Posterior cingulate gyrus (tissue), 11 donors: ENCODE data around the gene SLC26A2.
A peak's percentile ranks its signal among the peaks of the same experiment; 100 is the strongest.

Experiments
- DNase-seq, 10 donors: peaks; one replicate each; pipeline versions ENCODE4 v3.0.0 to v3.0.0-alpha.2; 2020 to 2021; ENCODE audit warnings: mixed read lengths in 3 of 10
- intact Hi-C: fragments of 100-400 bp; cut with DNase I; formaldehyde crosslinking; loops from one replicate; pipeline ENCODE4 v1.15.1; 2023

Gene SLC26A2

DNA sequence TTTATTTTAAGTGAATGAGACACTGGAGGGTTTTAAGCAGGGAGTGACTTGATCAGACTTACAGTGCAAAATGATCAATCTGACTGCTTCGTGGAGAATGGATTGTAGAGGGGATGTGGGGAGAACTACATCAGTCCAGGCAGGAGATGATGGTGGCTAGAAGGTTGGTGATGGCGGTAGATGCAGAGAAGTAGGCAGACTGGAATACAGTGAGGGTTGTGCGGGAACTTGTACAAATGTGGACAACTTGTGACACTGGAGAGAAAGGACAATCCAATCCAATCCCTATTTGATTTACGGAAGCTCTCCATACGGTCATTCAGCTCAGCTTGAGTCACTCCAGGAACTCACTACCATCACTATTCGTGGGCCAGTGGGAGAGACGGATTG lies 39.3 kb downstream of the SLC26A2 start:
- intact Hi-C loops, result loop anchor here (5.0 kb wide), 1 partner anchor 38 kb away; the partner anchor contains the start of gene SLC26A2

DNA sequence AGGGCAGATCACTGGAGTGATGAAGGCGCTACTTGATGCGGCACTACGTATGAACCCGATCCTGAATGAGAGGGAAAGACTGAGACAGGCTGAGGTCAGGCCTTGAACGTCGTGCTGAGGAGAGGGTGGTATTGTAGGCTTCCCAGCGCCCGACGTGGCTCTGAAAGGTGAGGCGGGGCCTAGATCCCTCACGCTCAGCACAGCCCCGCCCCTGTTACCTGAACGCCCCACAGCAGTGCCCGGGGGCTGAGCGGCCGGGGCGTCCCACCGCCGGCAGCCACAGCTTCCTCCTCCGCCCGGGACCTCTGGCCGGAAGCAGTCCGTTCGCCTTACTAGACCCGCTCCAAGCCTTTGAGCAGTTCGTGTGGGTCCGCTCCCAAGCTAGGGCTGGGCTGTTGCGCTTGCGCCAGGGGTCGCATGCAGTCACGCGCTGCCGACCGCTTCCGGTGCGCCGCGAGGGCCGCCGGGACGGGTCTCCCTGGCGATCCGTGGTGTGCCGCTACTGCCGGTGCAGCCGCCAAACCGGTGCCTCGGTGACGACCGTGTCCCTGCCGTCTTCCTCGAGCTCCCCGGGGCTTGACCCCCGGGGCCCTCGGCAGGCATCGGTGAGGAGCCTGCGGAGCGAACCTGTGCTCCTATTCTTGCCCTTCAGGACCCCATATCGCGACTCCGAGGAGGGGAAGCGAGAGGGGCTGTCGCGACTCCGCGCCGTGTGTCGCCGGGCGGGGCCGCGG lies 39.9 kb downstream of the SLC26A2 start, which contains the start of the genes HMGXB3 and TIGD6:
HMGXB3 (plus strand) TSS at position 484 of the 734 bp plus-strand sequence. CDS start 4,114 bp downstream, outside the sequence.
TIGD6 (minus strand) TSS at position 399 of the 734 bp plus-strand sequence. CDS start 4,306 bp downstream, outside the sequence.
- intact Hi-C loops, result loop anchor here (5.0 kb wide), 1 partner anchor 38 kb away; the partner anchor contains the start of gene SLC26A2
- DNase-seq, result peak; percentile 90 to 99 (median 92)

More for the DNA sequence above, 39.3 kb downstream of the SLC26A2 start:
- no peak for DNase-seq

DNA sequence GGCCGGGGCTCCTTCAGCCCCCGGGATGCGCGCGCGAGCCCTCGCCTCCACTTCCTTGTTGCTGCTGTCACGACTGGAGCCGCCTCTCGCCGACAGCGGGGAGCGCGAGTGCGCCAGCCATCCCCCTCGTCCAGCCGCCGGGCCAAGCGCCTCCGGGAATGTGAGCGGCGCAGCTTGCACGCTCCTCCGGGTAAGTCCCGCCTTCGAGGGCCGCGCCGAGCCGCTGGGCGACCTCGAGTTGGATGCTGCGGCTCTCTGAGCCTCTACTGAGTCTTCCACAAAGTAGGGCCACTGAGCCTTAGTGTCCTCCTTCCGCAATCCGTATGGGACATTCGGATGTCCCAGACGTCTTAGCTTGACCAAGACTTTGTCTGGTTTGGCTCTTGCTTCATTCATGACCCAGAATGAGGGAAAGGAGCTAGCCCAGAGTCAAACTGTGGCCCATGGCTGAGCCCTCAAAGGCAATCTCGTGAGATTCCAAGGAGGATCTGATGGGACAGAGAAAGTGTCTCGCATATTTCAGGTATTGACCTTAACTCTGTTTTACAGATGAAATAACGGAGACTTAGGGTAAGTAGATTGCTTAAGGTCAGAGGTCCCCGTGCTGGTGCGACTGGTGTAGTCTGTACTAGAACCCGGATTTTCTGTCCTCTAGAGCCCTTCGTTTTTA lies 40.6 kb downstream of the SLC26A2 start:
- intact Hi-C loops, result loop anchor here (5.0 kb wide), 1 partner anchor 39 kb away; the partner anchor contains the start of gene SLC26A2
- DNase-seq, result peak in 9 of 10 donors; percentile 20 to 90 (median 35)

DNA sequence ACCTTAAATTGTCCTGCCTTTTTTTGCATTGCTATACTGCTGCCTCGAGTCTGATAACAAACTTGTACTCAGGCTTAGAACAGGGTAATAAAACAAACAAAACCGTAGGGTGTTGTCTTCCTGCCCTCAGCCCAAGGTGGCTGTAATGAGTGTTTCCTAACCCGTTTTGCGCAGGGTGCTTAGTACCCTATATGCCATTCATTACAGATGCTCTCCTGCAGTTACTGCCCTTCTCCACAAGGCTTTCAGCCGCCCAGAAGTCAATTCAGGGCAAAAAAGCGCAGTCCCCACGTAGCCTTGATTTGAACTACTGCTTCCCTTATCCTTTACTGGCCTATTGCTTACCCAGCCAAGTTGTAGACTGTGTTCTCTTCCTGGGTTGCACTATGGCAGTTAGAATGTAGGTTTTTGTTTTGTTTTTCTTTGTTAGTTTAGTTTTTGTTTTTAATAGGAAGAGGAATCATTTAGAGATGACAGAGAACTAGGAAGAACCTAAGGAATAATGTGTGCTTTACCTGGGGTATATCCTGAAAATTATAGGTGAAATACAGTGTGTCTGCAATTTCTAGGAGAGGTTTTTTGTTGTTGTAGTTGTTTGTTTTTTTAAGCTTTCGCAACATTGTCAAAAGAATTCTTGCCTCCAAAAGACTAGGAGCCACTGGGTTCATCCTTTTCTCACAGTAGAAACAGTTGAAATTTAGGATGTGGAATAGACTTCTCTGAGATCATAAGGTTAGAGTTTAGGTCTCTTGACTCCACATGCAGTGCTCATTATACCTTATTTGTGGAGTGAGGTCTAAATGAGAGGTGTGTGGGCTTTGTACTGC lies 41.3 kb downstream of the SLC26A2 start:
- peak in 1 of 10 donors; percentile 8 for DNase-seq
- intact Hi-C loops, result loop anchor here (5.0 kb wide), 1 partner anchor 40 kb away; the partner anchor contains the start of gene SLC26A2

DNA sequence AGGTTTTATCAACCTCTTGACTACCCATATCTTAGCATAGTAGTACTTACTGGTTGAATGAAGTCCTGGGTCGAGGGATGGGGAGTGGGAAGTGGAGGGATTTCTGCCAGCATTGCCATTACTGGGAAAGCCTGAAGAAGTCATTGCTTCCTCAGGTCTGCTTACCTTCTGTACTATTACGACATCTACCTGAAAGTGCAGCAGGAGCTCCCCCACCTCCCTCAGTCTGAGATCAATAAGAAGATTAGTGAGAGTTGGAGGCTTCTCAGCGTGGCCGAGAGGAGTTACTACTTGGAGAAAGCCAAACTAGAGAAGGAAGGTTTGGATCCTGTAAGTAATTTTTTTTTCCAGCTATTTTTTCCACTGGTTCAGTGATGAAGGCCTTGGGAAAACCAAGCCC lies 45.8 kb downstream of the SLC26A2 start:
- intact Hi-C loops, result no loop called here

DNA sequence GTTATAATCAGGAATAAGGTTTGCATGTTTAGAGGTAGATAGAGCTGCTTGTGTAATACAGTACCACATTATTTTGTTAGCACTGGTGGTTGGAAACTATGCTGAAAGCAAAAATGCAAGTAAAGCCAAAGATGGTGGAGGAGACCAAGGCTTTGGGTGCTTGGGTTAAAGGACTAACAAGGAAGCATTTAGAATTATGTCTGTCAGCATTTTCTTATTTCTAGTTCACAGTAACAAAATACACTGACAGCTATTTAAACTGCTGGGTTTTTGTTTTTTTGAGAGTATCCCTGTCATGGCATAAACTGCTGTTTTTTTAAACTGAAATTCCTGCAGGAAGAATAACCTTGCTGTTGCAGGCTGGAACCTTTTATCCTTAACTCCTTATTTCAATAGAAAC lies 46.5 kb downstream of the SLC26A2 start:
- no peak for DNase-seq
- intact Hi-C loops, result no loop called here

More for the DNA sequence above, 45.8 kb downstream of the SLC26A2 start:
- peak in 1 of 10 donors; percentile 6 for DNase-seq

DNA sequence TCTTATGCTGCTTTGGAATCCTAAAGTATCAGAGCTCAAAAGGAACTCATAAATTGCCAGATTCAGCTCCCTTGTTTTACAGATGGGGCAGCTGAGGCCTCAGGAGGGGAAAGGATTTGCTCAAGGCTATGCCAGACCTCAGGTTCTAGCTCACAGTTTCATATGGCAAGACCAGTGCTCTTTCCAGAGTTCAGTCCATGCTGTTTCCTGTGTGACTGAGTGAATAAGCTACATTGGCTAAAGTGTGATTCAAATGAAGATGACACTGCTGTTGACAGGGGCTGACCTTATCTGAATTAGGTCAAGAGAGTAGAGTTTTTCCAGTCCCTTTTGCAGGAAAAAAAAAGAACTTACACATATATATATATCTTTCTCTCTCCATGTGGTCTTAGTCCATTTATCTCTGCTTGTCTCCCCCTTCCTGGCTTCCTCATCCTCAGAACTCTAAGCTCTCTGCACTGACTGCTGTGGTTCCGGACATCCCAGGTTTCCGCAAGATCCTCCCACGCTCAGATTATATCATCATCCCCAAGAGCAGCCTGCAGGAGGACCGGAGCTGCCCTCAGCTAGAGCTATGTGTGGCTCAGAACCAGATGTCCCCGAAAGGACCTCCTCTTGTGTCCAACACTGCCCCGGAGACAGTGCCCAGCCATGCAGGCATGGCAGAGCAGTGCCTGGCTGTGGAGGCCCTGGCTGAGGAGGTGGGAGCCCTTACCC lies 49.3 kb downstream of the SLC26A2 start:
- intact Hi-C loops, result no loop called here
- peak in 1 of 10 donors; percentile 79 for DNase-seq

DNA sequence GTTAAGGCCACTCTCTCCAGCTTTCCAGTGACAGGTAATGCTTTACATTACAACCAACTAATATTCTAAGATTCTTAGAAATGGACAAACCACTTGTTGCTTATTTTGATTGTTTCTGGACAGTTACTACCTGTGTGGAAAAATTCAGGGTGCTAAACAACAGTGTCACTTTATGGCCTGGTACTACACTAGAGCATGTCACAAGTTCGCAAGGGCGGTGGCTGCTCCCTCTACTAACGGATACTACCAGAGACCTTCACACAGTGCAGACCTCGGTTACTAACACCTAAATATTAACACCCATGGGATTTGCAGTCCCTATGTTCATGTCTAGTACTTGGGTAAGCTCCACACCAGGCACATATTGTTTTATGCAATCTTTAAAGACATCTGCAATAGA lies 53.4 kb downstream of the SLC26A2 start:
- DNase-seq, result no peak
- intact Hi-C loops, result no loop called here

DNA sequence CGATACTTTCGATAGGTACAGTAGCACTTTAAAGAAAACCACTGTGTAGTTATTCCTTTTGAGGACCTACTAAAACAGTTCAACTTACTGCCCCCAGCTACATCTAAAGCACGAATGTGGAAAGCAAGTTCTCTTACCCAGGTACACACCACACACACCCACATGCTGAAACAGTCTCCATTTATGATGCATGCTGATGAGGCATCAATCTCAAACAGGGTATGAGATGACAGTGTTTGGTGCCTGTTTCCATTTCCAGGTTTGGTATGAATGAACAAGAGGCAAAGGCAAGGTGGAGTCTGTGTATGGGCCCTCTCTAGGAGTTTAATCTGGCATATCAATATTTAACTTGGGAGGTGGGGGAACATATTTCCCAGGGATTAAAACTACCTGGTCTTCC lies 53.9 kb downstream of the SLC26A2 start:
- intact Hi-C loops, result no loop called here
- DNase-seq, result no peak

DNA sequence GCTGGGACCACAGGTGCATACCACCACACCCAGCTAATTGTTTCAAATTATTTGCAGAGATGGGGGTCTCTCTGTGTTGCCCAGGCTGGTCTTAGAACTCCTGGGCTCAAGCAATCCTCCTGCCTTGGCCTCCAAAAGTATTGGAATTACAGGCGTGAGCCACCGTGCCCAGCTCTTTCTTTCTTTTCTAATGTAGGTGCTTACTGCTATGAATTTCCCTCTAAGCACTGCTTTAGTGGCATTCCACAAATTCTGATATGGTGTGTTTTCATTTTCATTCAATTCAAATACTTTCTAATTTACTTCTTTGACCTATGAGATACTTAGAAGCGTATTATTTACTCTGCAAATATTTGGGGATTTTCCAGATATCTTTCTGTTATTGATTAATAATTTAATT lies 54.9 kb downstream of the SLC26A2 start:
- intact Hi-C loops, result no loop called here
- DNase-seq, result no peak

DNA sequence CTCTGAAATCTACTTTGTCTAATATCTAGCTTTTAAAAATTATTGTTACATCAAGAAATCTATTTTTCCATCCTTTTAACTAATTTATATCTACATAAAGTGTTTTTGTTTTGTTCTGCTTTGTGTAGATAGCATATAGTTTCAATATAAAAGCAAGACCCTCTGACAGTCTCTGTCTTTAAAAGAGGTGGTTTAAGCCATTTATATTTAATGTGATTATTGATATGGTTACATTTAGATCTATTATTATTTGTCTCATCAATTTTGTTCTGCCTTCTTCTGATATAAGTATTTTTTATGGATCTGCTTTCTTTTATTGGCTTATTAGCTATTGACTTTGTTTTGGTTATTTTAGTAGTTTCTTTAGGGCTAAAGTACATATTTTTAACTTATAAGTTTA lies 56.0 kb downstream of the SLC26A2 start:
- DNase-seq, result no peak
- intact Hi-C loops, result no loop called here

DNA sequence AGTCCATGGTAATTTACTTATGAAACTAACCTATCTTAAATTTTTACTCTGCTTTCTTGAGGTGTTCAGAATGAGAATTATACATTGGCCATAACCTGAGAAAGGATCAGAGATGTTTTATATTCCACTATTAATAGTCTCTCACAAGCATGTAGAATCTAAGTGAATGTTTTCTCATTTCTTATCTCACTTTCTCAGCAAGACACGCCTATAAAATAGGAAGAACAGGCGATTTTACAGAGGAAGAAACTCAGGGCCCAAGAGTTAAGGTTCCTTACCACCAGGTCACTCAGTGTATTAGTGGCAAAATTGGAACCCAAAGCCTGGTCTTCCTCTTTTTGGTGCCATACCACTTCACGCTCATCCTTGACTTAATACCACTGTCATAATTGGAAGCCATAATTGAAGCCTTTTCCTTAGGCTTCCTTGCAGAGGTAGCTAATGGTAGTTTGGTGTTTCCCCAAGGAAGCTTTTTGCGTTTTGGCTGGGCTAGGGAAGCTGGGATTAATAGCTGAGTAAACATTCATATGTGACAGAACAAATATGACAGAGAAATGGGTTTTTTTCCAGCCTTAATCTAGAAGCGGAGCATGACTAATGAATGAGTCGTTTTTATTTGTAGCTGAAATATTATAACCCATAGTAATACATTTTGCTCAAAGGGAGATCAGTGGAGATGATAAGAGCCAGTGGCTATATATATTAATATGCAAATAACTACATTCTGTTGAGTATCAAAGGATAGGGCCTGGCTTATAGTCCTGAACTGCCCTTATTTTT lies 56.9 kb downstream of the SLC26A2 start:
- no peak for DNase-seq
- intact Hi-C loops, result no loop called here

DNA sequence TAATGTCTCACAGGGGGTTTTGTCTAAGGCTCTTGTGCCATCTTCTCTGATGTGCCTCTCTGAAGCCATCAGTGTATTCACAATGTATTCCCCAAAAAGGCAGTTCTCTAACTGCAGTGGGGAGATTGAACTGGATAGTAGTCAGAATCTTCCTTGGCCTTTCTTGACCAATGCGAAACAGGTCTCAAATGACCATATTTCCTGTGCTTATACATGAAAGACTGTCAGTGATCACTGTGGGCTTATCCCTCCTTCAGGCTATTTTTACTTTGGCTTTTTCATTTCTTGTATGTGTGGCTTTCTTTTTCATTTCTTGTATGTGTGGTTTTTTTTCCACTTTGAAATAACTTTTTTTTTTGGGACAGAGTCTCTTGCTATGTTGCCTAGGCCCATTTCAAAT lies 59.7 kb downstream of the SLC26A2 start:
- intact Hi-C loops, result no loop called here

DNA sequence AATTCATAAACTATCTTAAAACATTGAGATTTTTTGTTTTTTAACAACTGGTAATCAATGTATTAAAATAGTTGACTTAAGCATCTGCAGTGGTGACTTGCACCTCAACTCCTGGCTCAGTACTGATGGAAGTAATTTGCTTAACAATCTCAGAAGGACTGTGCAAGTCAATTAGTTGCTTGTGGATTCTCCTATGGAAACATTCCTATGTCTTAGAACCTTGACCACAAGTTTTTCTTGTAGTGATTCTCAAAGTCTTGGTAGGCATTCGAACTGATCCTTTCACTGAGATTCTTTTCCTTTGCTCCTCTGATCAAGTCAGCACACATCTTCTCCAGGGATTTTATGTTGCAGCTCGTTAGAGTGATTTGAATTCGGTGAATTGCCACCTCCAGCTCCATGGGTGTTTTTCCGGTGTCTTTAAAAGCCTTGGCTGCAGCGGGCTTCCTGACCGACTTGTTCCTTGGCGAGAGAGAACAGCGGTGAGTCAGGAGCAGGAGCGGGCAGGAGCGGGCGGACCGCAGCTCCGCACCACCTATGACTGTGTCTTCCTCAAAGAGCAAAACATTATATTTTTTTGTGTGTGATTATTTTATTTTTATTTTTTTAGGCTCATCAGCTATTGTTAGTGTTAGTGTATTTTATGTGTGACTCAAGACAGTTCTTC lies 61.1 kb downstream of the SLC26A2 start:
- intact Hi-C loops, result no loop called here
- DNase-seq, result peak in 7 of 10 donors; percentile 29 to 94 (median 66)

More for the DNA sequence above, 59.7 kb downstream of the SLC26A2 start:
- DNase-seq, result no peak

DNA sequence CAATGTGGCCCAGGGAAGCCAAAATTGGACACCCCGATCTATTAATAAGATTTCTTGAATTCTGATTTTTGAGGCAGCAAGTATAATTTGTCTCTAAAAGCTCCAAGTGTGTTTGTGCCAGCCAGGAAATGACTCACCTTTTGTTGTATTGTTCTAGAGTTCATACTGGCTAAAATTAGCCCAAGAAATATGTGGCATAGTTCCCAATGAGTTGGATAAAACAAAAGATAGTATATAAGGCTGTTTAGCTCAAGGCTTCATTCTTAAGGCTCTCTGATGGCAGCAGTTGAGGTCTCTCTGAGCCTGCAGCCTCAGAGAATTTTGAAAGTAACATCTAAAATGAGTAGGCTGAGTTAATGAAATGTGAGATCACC lies 61.6 kb downstream of the SLC26A2 start:
- intact Hi-C loops, result no loop called here
- DNase-seq, result no peak

DNA sequence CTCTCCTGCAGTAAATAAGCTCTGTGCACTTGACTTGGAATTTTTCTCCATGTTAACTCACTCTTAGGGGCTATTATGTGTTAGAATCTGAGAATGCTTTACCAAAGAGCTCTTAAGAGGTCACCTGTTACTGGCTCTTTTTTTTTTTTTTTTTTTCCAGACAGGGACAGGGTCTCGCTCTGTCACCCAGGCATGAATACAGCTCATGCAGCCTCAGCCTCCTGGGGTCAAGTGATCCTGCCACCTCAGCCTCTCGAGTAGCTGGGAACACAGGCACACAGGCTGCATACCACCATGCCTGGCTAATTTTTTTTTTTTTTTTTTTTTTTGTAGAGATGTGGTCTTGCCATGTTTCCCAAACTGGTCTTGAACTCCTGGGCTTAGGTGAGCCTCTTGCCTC lies 62.1 kb downstream of the SLC26A2 start:
- intact Hi-C loops, result no loop called here
- DNase-seq, result no peak

DNA sequence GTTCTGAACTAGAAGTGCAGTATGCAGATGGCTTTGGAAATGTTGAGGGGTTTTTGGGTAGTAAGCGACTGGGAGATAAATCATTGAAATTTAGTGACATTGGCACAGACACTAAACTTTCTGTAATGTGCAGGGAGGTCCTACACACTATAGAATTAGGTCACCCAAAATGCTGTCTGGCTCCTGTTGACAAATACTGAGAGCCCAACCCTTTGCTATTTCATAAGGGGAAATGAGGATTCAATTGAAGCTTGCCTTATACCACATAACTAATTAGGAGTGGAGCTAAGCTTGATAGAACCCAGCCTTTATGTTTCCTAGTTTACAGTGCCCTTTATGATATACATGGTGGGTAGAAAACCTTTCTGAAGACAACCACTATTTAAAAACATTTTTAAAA lies 62.6 kb downstream of the SLC26A2 start:
- DNase-seq, result no peak
- intact Hi-C loops, result no loop called here

DNA sequence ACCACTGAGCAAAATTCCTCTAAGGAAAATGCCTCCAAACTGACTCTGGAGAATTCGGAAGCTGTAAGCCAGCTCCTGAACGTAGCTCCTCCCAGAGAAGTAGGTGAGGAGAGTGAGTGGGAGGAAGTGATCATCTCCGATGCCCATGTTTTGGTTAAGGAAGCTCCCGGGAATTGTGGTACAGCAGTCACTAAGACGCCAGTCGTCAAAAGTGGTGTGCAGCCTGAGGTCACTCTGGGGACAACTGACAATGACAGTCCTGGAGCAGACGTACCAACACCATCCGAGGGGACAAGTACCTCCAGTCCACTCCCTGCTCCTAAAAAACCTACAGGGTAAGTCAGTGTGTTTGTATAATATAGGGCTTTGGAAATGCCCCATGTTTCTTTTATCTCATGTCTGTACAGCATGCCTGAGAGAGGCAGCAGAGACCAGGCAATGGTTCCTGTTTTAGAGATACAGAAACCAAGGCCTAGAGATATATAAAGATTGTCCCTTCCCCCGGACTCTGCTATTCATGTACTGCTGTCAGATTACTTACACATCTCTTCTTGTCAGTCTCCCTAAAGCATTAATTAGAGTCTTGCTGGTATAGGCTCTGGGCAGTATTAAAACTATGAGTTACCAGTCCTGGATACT lies 63.9 kb downstream of the SLC26A2 start:
- intact Hi-C loops, result no loop called here

More for the DNA sequence above, 63.9 kb downstream of the SLC26A2 start:
- DNase-seq, result peak in 1 of 10 donors; percentile 81
